Common myeloid progenitor, CD34-positive (primary cell): Measurements from ENCODE around the gene DDX4.
A peak's percentile ranks its signal among the peaks of the same experiment; 100 is the strongest.

Experiments used
- CTCF ChIA-PET: fragments of 350-600 bp; sonication (Branson Sonifier 250); formaldehyde crosslinking; loops from one replicate; lab custom pipeline; 2021; ENCODE audit warnings: antibody characterized with exemption; lab: Charles Lee
- POLR2A ChIA-PET: fragments of 350-600 bp; sonication (Branson Sonifier 250); formaldehyde crosslinking; loops from one replicate; lab custom pipeline; 2021; ENCODE audit warnings: antibody characterized with exemption; lab: Charles Lee
- DNase-seq, 3 donors: peaks; one replicate each; pipeline versions ENCODE4 v3.0.0 to v3.0.0-alpha.2; 2013
- H3K27ac ChIP-seq, 2 experiments: 1 replicate in 1 of 2; 2 replicates in 1 of 2; pipeline ENCODE4 v1.7.0; 2013; ENCODE audit warnings: inconsistent platforms in 2 of 2, low read length in 2 of 2, mild to moderate bottlenecking in 2 of 2, low read depth in 1 of 2, moderate library complexity in 1 of 2; ENCODE audit not compliant: severe bottlenecking in 2 of 2, insufficient read depth in 1 of 2, poor library complexity in 1 of 2
- H3K27me3 ChIP-seq, 5 experiments: replicated peaks in 2 of 5; 1 replicate in 3 of 5; 2 replicates in 2 of 5; pipeline versions ENCODE4 v1.6.1 to v1.7.0; 2013; ENCODE audit warnings: low read length in 4 of 5, mild to moderate bottlenecking in 2 of 5, moderate library complexity in 2 of 5, inconsistent platforms in 1 of 5; ENCODE audit not compliant: insufficient read depth in 5 of 5, control insufficient read depth in 4 of 5
- H3K36me3 ChIP-seq, 4 experiments: 1 replicate in 2 of 4; 2 replicates in 2 of 4; pipeline versions ENCODE4 v1.6.1 to v1.7.0; 2013; ENCODE audit warnings: low read length in 3 of 4, control low read depth in 1 of 4, mild to moderate bottlenecking in 1 of 4; ENCODE audit not compliant: control insufficient read depth in 4 of 4, insufficient read depth in 4 of 4
- H3K4me1 ChIP-seq, 4 experiments: 1 replicate in 3 of 4; 2 replicates in 1 of 4; pipeline versions ENCODE4 v1.6.1 to v1.7.1; 2013; ENCODE audit warnings: low read length in 3 of 4, mild to moderate bottlenecking in 3 of 4, control low read depth in 1 of 4, inconsistent platforms in 1 of 4, moderate library complexity in 1 of 4; ENCODE audit not compliant: control insufficient read depth in 4 of 4, insufficient read depth in 4 of 4; ENCODE audit errors: control extremely low read depth in 1 of 4
- H3K4me3 ChIP-seq, 7 experiments: 1 replicate in 4 of 7; 2 replicates in 3 of 7; pipeline versions ENCODE4 v1.5.1 to v1.7.0; 2013; ENCODE audit warnings: mild to moderate bottlenecking in 7 of 7, low read length in 6 of 7, moderate library complexity in 6 of 7, inconsistent platforms in 2 of 7, low read depth in 2 of 7, control low read depth in 1 of 7; ENCODE audit not compliant: insufficient read depth in 4 of 7, control insufficient read depth in 1 of 7; ENCODE audit errors: extremely low read depth in 1 of 7
- H3K9me3 ChIP-seq, 5 experiments: 1 replicate in 4 of 5; 2 replicates in 1 of 5; pipeline versions ENCODE4 v1.6.1 to v1.7.1; 2013; ENCODE audit warnings: low read length in 4 of 5, mild to moderate bottlenecking in 2 of 5, inconsistent platforms in 1 of 5, low read depth in 1 of 5, moderate library complexity in 1 of 5; ENCODE audit not compliant: control insufficient read depth in 4 of 5, insufficient read depth in 2 of 5; ENCODE audit errors: control extremely low read depth in 1 of 5
- WGBS: methylation state at CpG from one replicate; pipeline ENCODE4 v1.1.5; 2013; ENCODE audit not compliant: insufficient coverage; 5-methylcytosine and 5-hydroxymethylcytosine counted together

Gene DDX4

GRCh38 chr5:55852503-55852902 lies 114.6 kb downstream of the DDX4 start:
- WGBS = 70% methylated on average over 3 of the region's 3 CpGs
- Histone ChIP-seq H3K9me3 (no peaks in the 10 kb centered on the region), H3K4me1 (peaks cover 3 to 25% (median 17%) of the 10 kb centered on the region in 4 experiments), H3K4me3 (no peak overlapping the region), H3K36me3 (no peaks in the 10 kb centered on the region), H3K27me3 (peaks cover 0 to 27% (median 1%) of the 10 kb centered on the region in 5 experiments), H3K27ac (no peak overlapping the region)
- ChIA-PET POLR2A (no interaction called here), CTCF (interaction anchor here (0.7 to 1.2 kb wide), 3 partner anchors 13 to 92 kb away, joined by 3 read pairs; no protein-coding TSS in a partner anchor)
- DNase-seq = no peak

GRCh38 chr5:55853041-55853670 lies 115.3 kb downstream of the DDX4 start:
- Histone ChIP-seq H3K4me1 (peaks cover 3 to 25% (median 17%) of the 10 kb centered on the region in 4 experiments), H3K4me3 (no peak overlapping the region), H3K27ac (no peak overlapping the region), H3K36me3 (no peaks in the 10 kb centered on the region), H3K27me3 (peaks cover 0 to 27% (median 0%) of the 10 kb centered on the region in 5 experiments), H3K9me3 (no peaks in the 10 kb centered on the region)
- ChIA-PET POLR2A (no interaction called here), CTCF (interaction anchor here (0.7 to 1.2 kb wide), 2 partner anchors 19 to 92 kb away, joined by 3 read pairs; no protein-coding TSS in a partner anchor)
- whole genome bisulfite sequencing = 100% methylated on average over 1 of the region's 3 CpGs
- DNase-seq = no peak

- POLR2A ChIA-PET = no interaction called here
- peaks cover 0 to 30% (median 1%) of the 10 kb centered on the region in 5 experiments for H3K27me3 ChIP-seq
- H3K36me3 ChIP-seq = no peaks in the 10 kb centered on the region
- no peaks in the 10 kb centered on the region for H3K9me3 ChIP-seq
- no peak for DNase-seq
- CTCF ChIA-PET = no interaction called here
- WGBS = 100% methylated on average over 1 of the region's 3 CpGs
- no peak overlapping the region for H3K4me3 ChIP-seq
- no peak overlapping the region for H3K27ac ChIP-seq
- H3K4me1 ChIP-seq = peaks cover 3 to 25% (median 17%) of the 10 kb centered on the region in 4 experiments
These were observed 116.0 kb downstream of the DDX4 start for GRCh38 chr5:55853818-55854217.

DNA sequence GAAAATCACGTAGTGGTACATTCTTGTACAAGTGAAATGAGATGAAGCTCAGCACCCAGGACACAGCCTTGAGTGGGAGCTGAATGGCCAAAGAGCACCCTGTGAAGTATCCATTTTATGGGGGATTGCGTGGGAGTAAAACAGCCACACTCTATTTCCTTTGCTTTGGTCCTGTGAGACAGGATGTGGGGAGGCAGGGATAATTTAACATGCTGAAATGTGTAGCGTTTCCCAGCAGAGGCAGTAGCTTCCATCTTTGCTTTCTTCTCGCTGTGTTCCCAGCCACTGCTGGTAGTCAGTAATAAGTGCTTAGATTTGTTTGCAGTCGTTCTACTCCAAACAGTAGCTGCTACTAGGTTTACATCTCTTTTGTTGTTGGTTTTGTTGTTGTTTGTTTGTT lies 117.6 kb downstream of the DDX4 start:
- no peaks in the 10 kb centered on the region for H3K36me3 ChIP-seq
- ChIA-PET POLR2A (no interaction called here), CTCF (no interaction called here)
- H3K9me3 ChIP-seq = peaks cover 0 to under 1% (median 0%) of the 10 kb centered on the region in 5 experiments
- H3K27me3 ChIP-seq = peaks cover 0 to 35% (median 3%) of the 10 kb centered on the region in 5 experiments
- no peak overlapping the region for H3K4me3 ChIP-seq
- DNase-seq = peak in 2 of 3 donors; percentile 14 to 16
- WGBS = 69% methylated on average over 4 of the region's 5 CpGs
- H3K27ac ChIP-seq = no peak overlapping the region
- H3K4me1 ChIP-seq = peaks cover 3 to 25% (median 17%) of the 10 kb centered on the region in 4 experiments

GRCh38 chr5:55856516-55857246 lies 118.8 kb downstream of the DDX4 start:
- Histone ChIP-seq H3K27ac (no peak overlapping the region), H3K4me3 (peak overlapping the region in 1 of 7 experiments; percentile 33), H3K27me3 (peaks cover 0 to 35% (median 3%) of the 10 kb centered on the region in 5 experiments), H3K4me1 (peaks cover 3 to 25% (median 17%) of the 10 kb centered on the region in 4 experiments), H3K9me3 (peaks cover 0 to 4% (median 0%) of the 10 kb centered on the region in 5 experiments), H3K36me3 (no peaks in the 10 kb centered on the region)
- peak; percentile 42 to 78 (median 74) for DNase-seq
- POLR2A ChIA-PET = no interaction called here
- WGBS = 38% methylated on average over 4 of the region's 5 CpGs
- CTCF ChIA-PET = no interaction called here

DNA sequence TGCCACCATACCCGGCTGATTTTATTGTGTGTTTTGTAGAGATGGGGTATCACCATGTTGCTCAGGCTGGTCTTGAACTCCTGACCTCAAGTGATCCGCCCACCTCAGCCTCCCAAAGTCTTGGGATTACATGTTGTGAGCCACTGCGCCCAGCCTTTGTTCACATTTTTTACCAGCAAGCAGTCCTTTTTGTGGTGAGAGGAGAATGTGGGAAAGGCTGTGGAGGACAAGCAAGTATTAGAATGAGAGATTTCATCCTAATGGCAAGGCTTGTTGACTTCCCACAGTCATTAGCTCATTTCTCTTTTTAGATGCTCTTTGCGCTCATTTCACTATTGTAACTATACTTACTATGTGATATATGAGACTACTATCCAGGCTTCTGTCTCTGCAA lies 119.4 kb downstream of the DDX4 start:
- H3K4me3 ChIP-seq = no peak overlapping the region
- ChIA-PET CTCF (no interaction called here), POLR2A (no interaction called here)
- H3K36me3 ChIP-seq = no peaks in the 10 kb centered on the region
- DNase-seq = no peak
- peaks cover 0 to 35% (median 3%) of the 10 kb centered on the region in 5 experiments for H3K27me3 ChIP-seq
- H3K4me1 ChIP-seq = peaks cover 3 to 25% (median 17%) of the 10 kb centered on the region in 4 experiments
- WGBS = no CpG with 5 or more reads among the region's 4 CpGs
- H3K27ac ChIP-seq = no peak overlapping the region
- peaks cover 0 to 4% (median 0%) of the 10 kb centered on the region in 5 experiments for H3K9me3 ChIP-seq

DNA sequence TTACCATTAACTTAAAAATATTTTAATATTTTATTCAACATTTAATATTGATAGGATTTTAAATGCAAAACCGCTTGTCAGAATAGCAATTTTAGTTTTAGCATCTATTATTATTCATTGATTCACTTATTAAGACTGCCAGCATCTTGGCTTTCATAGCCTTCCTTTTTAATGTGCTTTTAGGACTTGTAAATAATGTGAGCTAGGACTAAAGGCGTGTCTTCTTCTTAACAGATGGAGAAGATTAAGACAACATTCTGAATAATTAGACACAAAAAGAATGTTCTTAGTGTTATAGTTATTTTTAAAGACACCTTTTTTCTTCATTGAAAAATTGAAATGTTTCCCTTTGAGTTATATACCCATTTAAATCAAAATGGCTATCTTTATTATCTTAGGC lies 120.2 kb downstream of the DDX4 start:
- ChIA-PET CTCF (no interaction called here), POLR2A (interaction anchor here (0.6 kb wide), 1 partner anchor 346 kb away, joined by 3 read pairs; no protein-coding TSS in a partner anchor)
- DNase-seq = no peak
- Histone ChIP-seq H3K4me3 (no peak overlapping the region), H3K27me3 (peaks cover 0 to 30% (median 3%) of the 10 kb centered on the region in 5 experiments), H3K9me3 (peaks cover 0 to 4% (median 0%) of the 10 kb centered on the region in 5 experiments), H3K36me3 (no peaks in the 10 kb centered on the region), H3K27ac (no peak overlapping the region), H3K4me1 (peaks cover 3 to 22% (median 17%) of the 10 kb centered on the region in 4 experiments)
- no CpG with 5 or more reads among the region's 2 CpGs for WGBS
